GM19452 (cell line): ENCODE measurements around the gene ASPG.

Source experiments
- ATAC-seq: cut with Tn5 transposase; IDR thresholded peaks from one replicate; pipeline ENCODE4 v1.9.1; 2021; ENCODE audit not compliant: unreplicated experiment

ASPG gene

DNA sequence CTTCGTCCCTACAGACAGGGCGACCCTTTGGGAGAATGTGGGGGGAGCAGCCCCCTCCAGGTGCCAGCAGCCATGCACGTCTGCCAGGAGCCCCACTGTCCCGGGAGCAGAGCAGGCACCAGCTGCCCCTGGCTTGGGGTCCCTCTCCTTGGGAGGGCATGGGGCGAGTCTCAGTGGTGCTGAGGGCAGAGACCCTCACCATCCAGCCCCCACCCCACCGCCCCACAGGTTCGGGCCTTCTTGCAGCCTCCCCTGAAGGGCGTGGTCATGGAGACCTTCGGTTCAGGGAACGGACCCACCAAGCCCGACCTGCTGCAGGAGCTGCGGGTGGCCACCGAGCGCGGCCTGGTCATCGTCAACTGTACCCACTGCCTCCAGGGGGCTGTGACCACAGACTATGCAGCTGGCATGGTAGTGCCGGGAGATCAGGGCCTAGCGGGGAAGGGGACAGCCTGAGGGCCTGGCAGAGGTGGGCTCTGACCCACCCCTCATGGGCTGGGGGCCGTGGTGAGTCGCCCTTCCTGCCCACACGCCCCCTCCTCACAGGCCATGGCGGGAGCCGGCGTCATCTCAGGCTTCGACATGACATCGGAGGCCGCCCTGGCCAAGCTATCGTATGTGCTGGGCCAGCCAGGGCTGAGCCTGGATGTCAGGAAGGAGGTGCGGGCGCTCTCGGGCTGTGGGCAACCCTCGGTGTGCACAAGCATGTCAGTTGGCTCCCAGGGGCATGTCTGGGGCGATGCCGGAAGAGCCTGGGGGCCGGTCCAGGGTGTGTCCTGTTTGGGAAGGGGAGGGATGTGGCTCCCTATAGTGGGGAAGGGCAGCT, 18.8 kb downstream of the ASPG start:
- ATAC-seq: no peak

DNA sequence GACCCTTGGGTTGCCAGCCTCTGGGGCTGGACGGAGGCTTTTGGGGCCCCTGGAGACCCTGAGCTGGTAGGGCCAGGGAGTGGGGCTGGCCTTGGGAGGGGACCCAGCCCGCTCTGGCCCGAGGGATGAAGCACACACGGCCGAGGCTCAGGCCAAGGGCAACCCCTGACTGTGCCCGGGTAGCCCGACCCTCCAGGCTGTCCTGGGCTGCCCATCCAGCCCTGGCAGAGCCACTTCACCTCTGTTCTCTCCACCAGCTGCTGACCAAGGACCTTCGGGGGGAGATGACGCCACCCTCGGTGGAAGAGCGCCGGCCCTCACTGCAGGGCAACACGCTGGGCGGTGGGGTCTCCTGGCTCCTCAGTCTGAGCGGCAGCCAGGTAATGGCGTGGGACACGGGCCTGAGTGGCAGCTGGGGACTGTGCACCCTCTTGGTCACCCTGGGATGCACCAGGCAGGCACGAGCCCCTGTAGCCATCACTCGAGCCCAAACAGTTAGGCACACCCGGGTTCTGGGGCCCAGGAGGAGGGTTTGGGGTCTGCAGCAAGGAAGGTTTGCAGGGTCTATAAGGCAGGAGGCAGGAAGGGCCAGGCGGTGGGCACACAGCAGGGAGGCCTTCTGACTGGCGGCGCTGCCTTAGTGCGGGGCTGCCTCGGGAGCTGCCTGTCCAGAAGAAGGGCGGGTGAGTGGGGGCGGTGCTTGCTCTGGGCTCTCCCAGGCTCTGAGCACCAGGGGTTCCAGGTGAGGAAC, 19.7 kb downstream of the ASPG start:
- ATAC-seq: no peak

DNA sequence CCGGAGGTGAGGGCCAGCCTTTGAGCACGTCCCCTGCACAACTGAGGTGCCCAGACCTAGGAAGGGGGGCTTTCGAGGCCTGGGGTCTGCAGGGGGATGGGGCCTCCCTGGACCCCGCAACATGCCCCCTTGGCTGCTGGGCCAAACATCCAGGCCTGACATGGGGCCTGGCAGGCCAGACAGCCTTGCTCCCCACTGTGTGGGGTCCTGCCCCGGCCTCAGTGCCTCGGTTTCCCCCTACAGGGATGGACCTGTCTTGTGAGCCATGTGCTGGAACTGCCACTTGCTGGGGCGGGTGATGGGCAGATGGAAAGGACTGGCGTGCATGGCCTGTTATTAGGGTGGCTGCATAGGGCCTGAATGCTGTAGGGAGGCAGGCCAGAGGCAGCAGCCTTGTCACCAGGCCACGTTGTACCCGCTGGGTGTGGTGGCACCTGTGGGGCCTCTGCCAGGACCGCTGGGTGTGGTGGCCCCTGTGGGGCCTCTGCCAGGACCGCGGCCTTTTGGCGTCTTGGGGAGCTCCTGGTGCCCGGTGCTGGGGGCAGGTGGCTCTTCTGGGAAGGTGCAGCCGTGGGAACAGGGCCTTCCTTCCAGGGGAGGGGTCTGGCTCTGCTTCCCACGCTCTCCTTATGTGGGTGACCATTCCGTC, 20.4 kb downstream of the ASPG start:
- no peak for ATAC-seq

DNA sequence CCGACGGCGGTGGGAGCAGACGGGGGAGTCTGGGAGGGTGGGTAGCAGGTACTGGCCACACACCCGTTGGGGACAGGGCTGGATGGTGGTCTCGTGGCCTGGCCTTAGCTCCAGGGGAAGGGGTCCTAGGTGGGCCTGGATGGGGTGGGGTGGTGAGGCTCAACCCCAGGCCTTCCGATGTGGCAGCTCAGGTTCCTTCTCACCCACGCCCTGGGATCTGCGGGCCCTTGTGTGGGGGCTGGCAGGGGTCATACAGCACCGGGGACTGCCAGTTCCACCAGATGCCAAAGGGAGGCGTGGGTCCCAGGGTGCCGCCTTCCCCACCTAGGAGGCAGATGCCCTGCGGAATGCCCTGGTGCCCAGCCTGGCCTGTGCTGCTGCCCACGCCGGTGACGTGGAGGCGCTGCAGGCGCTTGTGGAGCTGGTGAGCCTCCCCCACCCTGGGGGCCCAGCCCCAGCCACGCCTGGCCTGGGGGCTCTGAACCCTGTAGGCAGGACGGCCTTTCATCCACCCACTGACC, 21.0 kb downstream of the ASPG start:
- ATAC-seq: no peak

DNA sequence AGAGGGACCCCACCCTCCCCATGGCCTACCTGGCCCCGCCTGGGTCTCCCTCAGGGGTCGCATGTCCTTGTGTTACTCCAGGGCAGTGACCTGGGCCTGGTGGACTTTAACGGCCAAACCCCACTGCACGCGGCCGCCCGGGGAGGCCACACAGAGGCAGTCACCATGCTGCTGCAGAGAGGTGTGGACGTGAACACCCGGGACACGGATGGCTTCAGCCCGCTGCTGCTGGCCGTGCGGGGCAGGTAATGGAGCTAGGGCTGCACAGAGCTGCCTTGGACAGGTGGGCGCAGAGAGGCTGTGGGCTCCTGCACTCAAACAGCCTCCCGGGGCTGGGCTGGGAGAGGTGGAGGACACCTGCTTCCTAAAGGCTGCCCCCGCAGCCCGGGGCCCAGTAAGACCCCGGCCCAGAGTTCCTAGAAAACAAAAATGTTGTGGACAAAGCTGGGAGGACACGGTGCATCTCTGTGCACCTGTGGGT, 21.6 kb downstream of the ASPG start:
- ATAC-seq: no peak

DNA sequence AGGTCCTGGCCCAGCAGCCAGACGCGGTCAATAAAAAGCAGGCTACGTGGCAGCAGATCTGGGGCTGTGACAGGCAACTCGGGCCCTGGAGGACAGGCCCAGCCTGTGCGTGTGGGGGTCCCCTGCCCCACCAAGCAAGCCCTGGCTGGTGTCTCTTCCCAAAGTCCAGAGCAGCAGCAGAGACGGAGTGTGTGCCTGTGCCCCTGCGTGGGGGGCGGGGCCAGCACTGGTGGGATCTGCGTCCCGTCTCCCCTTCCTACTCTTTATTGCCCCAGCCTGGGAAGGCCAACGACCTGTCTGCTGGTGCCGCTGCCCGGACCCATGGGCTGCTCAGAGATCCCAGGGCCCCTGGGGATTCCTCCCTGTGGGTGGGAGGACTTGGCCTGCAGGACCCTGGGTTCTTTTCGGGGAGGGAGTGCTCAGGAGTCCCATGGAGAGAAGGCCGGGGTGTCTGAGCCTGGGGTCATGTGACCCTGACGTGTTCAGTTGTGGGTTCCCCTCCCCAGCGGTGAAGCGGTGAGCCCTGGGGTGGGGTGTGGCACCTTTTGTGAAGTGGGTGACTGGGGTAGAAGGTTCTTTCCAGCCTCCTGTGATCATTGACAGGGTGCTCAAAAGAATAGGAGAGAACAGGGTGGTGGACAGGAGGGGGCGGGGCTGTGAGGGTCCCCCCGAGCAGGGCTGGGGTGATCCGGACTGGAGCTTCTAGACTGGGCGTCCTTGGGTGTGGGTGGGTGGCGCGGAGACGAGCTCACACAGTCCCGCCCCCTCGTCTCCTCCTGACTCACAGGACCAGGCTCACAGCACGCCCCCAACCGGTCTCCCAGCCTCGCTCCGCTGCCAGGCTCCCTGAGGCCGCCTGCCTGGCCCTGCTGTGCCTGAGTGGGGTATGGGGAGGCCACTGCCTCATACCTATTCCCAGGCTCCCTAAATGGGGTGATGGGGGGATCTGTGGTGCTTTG, 22.4 kb downstream of the ASPG start:
- ATAC-seq: no peak

DNA sequence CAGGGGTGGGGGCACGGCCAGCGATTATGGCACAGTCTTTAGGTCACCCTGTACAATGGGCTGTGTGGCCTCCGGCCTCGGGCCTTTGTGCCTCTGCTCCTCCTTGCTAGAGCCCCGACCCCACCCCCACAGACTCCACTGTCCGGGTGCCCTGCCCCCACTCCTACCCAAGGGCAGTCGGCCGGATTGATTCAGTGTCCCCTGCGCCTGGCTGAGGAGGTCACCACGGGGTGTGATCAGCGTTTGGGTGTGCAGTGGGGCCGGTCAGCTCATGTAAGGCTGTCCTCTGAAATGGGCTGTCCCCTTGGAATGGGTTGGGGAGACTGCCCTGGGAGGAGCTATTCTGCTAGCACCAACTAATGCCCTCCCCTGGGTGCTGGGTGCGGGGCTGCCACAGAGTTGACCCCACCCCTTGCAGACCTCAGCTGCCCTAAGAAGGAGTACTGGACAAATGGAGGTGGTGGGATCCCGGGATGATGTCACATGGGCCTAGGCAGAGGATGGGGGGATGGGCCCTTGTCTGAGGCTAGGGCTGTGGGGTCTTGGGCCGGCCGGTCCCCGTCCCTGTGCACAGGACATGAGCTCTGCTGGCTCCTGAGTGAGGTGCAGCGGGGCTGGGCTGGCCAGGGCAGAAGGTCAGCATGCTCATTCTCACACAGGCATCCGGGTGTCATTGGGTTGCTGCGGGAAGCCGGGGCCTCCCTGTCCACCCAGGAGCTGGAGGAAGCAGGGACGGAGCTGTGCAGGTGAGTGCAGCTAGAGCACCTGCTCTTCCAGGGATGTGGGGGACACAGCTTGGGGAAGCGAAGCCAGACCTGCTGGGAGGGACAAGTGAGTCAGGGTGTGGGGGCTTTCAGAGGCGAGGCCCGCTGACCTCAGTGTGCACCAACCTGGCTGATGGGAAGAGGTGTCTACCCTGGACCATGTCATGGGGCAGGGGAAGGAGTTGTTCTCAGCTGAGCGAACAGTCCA, 23.4 kb downstream of the ASPG start:
- ATAC-seq: no peak

DNA sequence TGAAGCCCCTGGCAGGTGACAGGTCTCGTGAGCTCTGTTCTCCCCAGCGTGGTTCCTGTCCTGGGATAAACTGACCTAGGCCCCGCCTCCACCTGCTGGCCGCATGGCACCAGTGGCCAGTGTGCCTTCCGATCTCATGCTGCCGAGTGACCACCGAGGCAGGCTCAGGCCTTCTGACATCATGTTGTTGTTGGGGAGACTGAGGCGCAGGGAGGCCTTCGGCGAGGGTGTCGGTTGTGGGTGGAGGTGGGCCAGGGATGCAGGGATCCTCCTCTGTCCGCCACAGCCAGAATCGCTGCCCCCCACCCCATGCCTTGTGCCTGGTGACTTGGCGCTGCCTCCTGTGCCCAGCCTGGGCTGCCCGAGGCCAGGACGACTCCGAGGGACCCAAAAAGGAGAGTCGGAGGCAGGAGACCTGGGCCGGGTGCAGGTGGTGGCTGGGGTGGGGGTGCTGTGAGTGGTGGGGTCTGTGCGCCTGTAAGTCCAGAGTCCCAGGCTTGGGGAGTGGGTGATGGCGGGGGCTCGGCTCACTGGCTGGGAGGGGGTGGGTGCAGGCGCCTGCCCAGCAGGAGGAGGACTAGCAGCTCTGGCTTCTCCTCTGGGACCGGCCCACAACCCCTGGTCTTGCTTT, 24.3 kb downstream of the ASPG start:
- no peak for ATAC-seq

DNA sequence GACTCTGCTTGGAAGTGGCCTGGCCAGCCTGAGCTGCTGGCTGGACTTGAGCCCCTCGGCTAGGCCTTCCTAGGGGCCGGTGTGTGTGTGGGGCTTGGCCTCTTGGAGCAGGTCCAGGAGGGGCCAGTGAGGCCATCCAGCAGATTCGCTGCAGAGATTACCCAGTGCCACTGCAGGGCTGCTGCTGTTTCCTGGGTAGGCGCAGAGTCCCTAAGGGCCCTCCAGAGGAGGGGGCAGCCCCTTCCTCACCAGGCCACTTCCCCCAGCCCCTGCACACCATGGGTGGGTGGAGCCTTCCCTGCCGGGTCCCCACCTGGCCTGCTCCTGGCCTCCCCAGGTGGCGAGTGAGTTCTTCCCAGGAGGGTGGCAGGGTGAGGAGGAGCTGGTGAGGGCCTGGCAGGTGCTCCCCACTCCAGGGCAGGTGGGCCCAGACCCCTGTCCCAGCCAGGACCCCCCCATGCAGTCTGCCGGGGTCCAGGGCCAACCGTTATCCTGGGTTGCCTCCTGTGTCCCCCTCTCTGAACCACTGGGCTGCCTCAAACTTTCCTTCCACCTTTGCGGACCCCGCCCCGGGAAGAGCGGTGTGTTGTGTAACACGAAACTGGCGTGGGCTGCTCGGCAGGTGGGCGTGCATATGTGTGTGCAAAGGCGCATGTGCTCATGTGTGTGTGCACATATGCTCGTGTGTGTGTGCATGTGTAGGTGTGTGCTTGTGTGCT, 25.1 kb downstream of the ASPG start:
- no peak for ATAC-seq

DNA sequence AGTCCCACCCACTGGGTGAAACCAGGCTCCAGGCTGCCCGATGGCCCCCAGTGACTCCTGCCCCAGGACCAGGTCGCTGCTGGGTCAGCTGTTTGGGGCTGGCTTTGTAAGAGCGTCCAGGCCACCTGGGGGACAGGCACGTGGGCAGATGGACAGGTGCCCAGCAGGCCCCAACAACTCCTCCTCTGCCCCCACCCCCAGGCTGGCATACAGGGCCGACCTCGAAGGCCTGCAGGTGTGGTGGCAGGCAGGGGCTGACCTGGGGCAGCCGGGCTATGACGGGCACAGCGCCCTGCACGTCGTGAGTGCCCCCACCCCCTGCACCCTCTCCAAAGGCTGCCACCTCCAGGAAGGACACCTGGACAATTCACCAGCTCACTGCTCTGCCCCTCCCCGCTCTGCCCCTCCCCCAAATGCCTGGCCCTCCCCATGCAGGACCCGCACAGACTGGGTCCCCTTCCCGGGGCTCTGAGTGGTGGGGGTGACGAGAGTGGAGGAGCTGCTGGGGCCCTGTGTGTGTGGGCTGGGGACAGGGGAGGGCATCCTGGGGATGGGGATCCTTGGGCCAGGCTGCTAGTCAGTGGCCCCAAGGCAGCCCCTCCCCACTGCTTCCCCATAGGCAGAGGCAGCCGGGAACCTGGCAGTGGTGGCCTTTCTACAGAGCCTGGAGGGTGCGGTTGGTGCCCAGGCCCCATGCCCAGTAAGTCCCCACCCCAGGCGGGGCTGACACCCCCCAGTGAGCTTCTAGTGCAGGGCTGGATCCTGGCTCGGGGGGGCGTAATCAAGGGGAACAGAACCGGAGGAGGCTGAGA, 26.0 kb downstream of the ASPG start:
- ATAC-seq: no peak

DNA sequence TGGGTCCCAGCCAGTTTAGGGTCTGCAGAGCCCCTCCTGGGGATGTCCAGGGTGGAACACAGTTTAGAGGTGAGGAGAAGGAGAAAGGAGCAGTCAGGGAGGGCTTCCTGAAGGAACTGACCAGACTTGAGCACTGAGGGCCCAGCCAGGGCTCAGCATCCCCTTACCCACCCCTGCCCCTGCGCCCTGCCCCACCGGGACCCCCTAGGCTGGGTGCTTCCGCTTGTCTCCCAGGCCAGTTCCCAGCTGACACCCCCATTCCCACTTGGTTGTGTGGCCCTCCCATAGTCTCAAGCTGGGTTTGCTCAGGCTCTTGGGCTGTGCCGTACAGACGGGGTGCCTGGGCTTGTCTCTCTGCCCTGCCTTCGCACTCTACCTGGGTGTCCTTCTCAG, 26.6 kb downstream of the ASPG start:
- no peak for ATAC-seq

DNA sequence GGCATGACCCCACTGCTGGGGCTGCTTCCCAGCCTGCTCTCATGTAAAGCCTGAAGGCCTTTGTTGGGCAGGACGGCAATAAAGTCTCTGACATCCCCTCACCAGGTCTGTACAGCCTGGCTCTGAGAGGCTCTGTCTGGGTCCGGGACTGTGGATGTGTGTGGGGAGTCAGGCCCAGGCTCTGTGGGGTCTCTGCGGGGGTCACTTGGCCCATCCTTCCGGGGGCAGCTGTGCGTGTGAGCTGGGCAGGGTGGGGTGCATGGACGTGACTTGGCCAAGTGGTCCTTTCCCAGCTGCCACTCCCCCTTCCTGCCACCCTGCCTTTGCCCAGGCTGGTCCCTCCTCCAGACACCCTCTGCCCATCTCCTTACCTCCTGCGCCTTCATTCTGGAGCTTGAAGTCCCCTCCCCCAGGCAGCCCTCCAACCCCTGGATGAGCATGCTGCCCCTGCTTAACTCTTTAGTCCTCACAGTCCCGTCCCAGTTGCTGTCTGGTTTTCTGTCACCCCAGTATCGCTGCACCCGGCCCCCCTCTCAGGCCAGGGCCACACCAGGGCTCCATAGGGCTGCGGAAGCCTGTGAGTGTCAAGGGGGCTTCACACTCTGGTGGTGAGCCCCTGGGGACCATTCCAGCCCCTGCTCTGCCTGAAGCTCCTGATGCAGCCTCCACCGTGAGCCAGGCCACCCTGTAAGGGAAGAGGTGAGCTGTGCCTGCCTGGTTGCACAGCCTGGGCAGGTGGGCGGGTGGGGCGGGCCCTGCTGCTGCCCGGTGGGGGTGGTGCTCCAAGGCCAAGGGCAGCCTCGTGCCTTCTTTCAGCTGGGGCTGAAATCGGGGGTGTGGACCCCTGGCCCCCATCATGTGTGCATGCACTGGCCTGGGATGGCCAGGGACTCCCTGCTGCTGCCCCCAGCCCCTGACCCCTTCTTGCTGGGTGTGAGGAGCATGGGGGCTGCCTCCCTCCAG, 27.4 kb downstream of the ASPG start:
- no peak for ATAC-seq

DNA sequence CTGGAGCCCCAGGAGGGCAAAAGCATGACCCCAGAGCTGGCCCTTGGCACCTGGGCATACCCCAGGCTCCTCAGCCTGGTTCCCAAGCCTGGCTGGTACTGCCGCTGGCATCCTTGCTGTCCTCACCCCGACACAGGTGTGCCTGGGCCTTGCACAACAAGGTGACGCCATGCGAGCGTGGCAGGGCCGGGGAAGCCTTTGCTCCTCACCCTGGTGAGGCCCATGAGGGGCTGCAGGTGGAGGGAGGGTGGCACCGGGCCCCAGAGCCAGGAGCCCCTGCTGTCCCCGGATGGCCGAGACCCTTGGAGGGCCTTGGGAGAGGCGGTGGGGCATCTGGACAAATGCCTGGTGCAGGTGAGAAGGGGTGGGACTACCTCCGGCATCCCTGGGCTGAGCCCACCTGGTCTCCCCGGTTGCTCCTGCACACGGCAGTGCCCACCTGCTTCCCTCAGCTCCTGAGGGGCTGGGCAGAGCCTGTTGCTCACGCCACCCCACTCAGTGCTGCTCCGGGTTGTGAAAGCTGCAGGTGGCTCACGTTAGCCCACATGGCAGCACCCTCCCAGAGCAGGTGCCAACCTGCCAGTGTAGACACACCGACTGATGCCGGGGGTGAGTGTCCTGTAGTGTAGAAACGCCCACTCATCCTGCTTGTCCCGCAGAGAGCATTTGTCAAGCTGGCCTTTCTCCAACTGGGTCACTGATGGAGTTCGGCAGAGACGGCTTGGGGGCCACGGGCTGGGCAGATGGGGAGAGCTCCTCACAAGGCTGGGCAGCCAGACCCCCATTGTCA, 28.3 kb downstream of the ASPG start:
- no peak for ATAC-seq

DNA sequence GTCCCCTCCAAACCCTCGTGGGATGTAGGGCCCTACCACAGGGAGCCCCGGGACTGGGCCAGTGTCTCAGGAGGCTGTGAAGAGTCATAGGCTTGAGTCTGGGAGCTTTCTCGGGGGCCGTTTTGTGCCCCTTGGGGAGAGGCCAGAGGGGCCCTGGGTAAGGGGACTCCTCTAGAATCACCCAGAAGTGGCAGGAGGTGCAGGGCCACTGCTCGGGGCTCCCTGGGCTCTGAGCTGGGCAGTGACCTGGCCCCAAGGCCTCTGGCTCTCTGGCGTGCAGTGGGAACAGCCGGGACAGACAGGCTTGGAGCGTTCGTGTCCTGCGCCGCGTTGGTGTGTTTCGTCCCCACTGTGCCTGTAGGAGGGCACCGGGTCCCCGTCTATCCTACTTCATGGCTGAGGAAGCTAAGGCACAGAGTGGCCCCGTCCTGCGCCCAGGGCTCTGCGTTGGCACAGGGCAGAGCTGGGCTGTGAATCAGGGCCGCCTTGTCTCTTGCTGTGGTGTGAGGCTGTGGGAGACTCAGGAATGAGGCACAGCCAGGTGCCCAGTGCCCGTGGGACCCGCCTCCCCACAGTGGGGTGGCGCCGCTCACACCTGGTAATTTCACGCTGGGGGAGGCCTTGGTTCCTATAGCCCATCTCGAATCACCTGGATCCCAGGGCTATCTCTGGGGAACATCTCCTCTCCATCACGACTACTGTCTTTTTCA, 29.1 kb downstream of the ASPG start:
- no peak for ATAC-seq

DNA sequence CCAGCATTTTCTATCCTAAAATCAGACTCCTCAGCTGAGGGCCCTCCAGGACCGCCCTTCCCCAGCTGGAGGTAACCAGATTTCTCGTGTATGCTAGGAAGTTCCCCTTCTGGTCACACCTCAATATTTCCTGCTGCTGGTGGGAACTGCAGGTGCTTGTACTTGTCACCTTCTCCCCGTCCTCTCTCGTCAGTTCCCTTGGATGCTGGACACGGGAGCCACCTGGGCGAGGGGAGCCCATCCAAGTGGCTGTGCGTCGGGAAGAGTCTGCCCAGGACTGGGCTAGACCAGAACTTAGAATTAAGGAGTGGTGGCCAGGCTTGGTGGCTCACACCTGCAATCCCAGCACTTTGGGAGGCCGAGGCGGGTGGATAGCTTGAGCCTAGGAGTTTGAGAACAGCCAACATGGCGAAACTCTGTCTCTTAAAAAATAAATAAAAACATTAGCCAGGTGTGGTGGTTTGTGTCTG, 29.7 kb downstream of the ASPG start:
- no peak for ATAC-seq
